ENCODE data around the gene PCSK7.

Gene PCSK7

DNA sequence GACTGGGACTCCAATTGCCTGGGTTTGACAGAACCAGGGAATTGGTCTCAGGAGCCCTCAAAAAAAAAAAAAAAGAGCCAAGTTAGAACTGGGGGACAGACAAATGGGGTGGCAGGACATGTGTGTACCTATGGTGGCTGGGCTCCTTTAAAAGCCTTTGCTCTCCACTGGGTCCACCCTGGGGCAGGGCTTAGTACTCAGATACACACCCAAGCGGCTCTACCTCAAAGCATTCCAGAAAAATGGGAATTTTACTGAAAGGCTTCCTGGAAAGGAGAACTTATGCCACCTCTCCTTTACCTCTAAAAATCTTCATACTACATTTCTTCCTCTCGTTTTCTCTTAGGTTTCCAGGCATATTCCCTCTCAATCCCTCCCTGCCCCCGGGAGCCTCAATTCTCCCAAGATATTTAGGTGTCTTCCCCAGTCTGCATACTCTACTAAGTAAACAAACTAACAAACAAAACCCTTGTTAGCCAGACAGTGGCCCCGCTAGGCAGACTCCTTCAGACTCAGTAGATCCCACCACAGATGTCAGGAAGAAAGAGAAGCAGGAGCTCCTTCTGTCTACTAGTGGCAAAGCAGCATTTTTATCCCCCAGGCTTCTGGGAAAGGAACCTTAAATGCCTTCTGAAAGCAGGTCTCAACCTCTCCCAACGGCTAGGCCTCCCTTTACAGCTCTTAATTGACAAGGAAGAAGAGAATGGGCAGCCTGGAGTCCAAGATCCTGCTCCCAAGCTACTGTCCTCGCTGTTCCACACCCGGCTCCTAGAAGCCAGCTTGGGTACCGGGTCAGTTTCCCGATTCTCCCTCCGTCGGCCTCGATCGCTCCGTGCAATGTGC, 653 bp downstream of the PCSK7 start:
- DNase-seq (ENCODE audit: low read depth in 2 of 2) = no peak

DNA sequence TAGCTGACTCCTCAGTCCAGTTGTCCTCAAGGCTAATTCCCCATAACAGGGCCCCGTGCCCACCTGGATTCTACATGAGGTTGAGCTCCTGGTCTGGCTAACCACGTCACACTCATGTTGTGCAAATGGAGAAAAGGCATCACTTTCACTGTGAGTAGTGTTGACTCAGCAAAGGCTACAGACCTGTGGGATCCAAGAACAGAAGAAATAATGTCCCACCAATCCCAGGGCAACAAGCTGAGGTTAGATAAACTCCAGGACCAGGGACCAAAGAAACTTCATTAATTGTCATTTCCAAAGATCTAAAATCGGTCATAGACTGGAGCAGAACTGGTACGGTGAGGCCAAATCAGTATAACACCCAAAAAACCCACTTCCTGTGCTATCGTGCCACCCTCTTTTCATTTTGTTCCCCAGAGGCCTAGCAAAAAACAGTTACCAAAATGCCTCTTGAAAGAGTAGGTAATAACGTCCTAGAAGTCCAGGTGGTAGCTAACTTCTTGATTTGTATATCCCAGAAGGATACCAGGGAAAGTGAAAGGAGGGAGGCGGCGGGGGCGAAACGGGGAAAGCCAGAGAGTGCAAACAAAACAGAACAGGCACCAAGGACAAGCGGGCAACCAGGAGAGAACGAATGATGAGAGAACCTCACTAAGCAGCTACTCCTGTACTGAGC, 1.4 kb downstream of the PCSK7 start:
- DNase-seq (ENCODE audit: low read depth in 2 of 2) = peak; percentile 31 to 39

DNA sequence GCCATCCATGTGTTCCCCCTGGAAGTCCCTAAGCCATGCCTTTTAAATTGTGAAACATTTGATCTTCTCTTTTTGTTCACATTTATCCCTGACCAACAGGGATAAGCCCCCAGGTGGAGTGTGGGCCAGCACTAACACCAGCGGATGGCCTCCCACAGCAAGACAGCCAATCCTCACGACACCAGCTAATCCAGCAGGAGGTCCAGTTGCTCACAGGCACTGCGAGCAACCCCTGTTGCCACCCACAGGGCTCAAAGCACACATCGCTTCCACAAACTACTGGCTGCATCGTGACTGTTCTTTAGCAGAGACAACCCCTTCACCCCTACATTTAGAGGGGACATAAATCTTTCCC, 2.0 kb downstream of the PCSK7 start:
- no peak for DNase-seq (ENCODE audit: low read depth in 2 of 2)

DNA sequence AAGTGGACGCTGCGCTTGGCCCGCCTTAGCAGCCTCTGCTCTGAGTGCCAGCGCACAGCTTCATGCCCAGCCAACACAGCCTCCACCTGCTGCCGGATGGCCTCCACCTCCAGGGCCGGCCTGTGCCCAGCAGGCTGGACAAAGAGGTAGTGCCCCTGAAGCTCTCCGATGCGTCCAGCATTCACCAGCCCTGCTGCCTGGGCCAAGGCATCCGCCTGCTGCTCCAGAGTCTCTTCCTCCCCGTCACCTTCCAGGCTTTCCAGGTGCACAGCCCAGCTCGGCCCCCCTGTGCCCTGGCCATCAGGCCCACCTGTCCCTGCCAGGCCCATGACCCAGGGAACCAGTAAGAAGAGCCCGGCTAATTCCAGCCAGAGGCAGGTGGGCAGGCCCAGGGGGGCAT, 2.5 kb downstream of the PCSK7 start:
- no peak for DNase-seq (ENCODE audit: low read depth in 2 of 2)

DNA sequence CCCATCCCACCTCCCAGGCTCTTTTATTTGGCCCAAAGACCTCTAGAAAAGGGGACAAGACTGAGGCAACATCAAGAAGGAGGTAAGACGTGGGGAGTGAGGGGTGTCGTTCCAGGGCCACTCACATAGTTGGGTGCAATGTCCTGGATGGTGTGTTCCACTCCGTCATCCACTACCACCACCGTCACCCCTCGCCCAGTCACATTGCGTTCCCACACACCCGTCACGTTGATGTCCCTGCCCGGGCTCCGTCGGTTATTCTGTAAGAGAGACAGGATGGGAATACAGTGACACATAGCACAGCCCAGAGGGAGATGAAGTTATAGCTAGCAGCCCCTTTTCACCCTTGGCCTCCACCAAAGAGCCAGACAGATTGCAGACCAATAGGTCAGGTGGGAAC, 3.8 kb downstream of the PCSK7 start:
- no peak for DNase-seq (ENCODE audit: low read depth in 2 of 2)

DNA sequence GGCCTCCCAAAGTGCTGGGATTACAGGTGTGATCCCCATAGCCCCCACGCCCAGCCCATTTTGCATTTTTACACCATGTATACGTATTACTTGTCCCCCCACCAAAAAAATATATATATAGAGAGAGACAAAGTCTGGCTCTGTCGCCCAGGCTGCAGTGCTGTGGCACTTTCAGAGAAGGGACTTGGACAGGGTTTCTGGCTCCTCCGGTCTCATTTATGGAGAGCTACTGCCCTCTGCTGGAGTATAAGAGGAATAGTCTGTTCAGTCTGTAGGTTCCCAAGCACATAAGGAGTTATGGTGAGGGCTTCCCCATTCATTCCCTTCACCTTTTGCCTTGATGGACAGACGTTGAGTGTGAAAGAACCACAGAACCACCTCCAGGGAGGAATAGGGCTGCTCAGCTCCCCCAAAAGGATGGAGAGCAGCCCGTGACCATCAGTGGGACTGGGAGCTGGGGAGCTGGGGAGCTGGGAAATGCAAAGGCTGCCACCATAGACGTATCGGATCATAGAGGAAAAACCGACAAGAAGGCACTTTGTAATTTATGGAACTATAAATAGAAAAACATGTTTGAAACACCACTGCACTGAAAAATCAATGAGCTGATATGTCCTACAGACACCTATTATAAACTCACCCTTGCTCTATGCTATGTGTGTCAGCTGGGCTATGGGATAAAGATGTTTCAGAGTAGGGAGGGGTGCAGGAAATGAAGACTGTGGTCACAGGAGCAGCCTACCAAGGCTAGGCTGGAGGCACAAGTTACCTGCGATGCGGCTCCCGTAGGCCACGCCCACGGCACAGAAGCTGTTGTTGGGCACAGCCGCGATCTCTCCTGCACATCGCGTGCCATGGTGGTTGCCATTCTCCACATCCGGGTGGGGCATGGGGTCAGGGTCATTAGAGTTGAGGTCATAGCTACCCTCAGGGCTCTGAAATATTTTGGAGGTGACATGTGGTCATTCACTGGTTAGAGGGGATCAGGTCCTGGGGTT, 5.2 kb downstream of the PCSK7 start:
- DNase-seq (ENCODE audit: low read depth in 2 of 2) = no peak

DNA sequence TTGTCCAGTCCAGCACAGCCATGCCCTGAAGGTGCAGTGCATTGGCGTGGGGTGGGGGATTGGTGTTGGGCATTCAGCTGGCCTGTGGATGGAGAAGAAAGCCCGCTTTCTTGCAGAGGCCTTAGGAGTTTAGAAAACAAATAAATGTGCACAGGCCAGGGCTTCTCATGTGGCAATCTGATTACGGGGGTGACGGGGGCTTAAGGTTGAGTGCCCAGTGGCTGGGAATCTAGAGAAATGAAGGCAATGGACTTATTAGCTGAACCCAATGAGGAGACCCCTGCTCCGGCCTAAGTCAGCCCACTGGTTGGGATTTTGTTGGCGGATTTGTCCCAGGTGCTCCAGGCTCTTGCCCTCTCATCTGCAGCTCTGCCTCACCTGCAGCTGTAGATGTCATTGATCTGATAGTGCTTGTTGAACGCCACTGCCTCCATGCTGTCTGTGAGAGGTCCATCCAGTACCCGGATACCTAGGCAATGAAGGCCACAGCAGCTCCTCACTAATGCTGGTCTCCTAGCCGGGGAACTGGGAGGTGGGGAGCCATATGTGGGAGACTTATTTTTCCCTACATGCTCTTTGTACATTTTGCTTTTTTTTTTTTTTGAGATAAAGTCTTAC, 6.2 kb downstream of the PCSK7 start:
- no peak for DNase-seq (ENCODE audit: low read depth in 2 of 2)

DNA sequence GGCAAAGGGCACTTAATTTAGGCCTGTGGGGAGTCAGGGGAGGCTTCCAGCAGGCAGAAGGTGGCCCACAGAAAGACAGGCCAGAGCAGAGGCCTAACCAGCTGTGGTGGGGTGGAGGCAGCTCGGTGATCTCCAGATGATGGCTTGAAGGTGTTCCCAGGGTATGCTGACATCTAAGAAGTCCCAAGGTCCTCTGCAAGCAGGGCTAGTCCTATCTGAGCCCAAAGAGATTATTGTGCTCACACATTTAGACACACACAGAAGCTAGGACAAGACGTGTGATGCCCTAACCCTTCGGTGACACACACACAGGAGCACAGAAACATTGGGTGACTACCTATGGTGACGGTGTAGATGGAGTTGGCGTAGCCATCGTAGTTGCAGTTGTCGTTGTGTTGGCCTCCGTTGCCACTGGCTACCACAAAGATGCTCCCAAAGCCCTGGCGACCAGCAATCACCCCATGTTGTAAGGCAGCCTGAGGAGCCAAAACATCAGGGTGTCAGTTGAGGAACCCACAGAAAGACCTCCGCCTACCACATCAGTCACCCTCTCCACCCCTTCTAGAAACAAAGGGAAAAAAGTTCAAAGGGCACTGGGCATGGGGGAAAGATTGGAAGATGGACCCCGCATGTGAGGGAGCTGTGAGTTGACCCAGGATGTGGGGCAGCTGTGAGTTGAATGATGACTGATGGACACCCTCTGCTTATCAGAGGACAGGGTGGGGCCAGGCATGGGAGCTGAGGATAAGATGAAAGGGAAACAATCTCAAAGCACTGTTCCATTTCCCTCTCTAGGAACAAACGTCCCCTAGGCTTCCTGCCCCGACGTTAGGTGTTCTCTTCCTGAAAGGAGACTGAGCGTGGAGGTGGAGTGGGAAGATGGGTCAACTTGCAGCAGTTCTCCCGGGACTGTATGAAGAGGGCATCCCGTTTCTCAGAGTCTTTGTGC, 7.9 kb downstream of the PCSK7 start:
- no peak for DNase-seq (ENCODE audit: low read depth in 2 of 2)

DNA sequence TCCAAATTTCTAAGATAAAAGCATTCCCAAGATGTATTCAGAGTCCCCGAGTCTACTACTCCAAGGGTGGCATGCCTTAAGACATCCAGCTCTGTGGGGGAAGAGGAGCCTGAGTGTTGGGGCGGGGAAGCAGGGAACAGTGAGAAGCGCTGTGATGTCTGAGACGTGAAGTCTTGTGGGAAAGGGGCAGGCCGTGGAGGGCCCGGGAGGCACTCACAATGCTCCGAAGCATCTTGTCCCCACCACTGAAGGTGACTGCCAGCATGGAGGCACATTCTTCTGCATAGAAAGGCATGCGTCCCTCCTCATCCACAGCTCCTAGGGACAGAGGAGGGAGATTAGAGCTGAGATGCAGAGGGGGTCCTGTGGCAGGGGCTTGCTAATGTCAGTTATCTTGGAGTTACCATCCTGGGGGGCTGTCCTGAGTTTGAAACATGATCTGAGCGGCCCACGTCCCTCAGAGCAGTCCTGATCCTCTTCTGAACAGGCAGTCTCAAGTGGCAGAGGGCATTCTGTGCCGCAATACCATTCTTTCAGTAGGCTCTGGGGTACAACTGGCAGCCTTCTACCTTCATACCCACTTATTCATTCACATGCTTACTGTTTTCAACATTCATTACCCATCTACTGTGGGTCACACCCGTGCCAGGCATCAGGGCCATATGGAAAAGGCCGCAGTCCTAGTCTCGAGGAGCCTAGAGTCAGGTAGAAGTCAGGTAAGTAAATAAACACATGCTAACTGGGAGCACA, 8.7 kb downstream of the PCSK7 start:
- DNase-seq (ENCODE audit: low read depth in 2 of 2) = no peak

DNA sequence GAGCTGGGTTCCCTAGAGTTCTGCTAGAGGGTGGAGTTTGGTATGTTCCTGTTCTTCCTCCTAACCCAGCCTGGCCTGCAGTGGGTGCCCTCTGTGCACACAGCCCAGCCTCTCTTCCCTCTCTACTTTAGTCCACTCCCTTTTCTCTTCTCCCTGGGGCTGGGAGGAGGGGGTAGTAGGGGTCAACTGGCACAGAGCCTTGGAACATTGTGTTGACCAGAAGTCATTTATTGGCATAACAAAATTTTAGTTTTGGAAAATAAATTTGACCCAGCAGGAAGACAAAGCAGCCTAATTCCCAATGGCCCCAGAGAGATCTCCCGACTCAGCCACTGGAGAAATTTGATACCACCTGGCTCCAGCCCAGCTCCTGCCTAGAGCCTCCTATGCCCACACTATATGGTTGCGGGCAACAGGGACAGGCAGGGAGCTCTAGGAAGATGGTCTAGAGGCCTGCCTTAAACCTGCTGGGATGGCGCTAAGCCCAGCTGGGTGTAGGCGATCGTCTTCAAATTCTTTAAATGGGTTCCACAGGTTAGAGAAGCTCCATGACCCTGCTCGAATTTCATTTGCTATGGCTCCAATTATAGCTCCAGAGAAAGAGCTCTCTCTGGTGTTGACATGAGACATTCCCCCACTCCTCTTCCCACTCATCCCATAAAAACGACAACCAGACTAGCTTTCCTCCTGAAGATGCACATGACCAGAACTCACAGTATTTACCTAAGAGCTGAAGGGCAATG, 9.9 kb downstream of the PCSK7 start:
- DNase-seq (ENCODE audit: low read depth in 2 of 2) = no peak

DNA sequence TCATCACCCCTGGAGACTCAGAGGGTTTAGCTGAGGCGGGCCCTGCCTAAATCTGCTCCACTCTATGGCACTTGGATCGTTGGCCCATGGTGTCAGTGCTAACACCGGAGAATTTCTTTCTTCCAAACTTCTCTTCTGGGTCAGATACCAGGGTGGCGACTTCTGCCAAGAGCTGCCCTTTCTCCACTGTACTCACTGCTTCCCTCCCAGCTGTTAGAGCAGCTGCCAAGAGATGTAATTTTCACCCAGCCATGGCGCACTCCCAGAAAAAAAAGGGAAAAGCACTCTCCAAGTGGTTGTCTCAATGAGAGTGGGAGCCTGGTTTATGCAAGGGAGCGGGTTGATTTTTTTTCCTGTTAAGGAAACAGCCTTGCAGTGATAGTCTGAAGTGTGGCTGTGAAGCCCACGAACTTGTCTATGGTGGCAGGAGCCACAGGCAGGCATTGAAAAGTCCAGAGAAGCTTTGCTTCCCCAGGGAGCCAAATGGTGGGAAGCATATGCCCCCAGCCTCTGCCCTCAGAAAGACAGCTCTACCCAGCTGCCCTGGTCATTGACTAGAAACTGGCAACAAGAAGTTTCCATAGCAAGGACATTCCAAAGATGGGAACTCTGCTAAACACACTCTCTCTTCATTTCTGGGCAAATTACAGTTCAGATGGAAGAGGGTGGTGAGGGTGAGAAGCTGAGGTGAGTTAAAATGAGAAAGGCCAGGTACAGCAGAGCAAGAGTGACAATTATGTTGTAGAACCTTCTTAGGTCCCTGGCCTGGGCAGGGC, 10.7 kb downstream of the PCSK7 start:
- no peak for DNase-seq (ENCODE audit: low read depth in 2 of 2)

DNA sequence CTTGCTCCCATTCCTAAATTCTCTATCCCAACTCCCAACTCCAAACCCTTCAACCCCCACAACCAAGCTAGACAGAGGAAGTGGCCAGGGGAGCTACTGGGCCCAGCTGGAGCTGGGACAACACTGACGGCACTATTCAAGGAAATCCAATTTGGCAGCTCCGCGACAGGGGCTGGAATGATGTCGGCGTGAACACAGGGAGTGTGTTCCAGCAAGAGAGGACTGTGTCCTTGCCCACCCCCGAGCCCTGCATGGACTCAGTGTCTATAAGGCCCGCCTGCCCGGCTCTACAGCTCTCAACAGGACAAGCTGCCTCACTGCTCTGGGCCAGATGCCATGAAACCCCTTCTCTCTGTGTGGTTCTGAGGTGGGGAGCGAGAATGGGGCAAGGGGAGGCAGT, 11.3 kb downstream of the PCSK7 start:
- DNase-seq (ENCODE audit: low read depth in 2 of 2) = no peak

DNA sequence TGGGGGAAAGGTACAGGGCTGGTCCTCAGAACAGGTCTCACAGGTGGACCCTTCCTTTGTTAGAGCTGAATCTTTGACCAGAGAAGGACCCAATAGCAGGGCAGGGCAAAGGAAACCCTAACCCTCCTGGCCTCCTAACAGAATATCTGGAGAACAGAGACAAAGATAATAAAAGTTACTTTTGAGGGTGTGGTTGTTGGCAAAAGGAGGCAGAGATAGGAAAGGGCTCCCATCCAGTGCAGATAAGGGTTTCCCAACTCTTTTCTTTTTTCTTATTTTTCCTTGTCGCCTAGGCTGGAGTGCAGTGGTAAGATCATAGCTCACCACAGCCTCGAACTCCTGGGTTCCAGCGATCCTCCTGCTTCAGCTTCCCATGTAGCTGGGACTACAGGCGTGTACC, 11.9 kb downstream of the PCSK7 start:
- no peak for DNase-seq (ENCODE audit: low read depth in 2 of 2)

DNA sequence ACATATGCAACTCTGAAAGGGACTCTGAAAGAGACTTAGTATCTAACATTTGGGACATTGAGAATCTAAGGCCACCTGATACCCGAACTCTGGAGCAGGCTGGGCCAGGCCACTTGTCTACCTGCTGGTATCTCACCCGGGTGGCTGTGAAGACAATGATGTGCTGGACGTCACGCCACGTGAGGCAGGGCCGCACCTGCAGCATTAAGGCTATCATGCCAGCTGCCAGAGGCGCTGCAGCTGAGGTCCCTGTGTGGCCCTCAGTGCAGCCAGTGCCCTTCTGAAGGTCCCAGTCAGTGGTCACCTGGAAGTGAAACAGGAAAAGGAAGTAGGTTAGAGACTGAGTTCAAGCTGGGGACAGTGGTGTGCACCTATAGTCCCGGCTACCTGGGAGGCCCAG, 12.4 kb downstream of the PCSK7 start:
- no peak for DNase-seq (ENCODE audit: low read depth in 2 of 2)

DNA sequence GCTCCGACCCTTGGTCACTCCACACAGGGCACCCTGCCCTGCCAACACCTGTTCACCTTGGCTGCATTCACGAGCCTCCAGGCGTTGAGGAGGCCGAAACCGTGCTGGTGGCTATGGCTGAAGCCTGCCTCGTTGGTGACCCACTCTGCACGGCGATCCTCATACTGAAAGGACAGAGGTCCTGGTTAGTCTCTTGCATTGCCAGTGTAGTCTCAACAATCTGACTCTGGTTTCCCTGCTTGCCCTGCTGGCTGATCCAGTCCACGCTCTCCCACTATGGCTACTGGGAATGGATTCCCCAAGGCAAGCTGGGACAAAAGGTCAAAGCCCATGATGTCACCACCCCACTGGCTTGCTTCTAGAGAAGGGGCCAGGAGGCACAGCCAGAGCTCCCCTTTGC, 12.9 kb downstream of the PCSK7 start:
- DNase-seq (ENCODE audit: low read depth in 2 of 2) = no peak

DNA sequence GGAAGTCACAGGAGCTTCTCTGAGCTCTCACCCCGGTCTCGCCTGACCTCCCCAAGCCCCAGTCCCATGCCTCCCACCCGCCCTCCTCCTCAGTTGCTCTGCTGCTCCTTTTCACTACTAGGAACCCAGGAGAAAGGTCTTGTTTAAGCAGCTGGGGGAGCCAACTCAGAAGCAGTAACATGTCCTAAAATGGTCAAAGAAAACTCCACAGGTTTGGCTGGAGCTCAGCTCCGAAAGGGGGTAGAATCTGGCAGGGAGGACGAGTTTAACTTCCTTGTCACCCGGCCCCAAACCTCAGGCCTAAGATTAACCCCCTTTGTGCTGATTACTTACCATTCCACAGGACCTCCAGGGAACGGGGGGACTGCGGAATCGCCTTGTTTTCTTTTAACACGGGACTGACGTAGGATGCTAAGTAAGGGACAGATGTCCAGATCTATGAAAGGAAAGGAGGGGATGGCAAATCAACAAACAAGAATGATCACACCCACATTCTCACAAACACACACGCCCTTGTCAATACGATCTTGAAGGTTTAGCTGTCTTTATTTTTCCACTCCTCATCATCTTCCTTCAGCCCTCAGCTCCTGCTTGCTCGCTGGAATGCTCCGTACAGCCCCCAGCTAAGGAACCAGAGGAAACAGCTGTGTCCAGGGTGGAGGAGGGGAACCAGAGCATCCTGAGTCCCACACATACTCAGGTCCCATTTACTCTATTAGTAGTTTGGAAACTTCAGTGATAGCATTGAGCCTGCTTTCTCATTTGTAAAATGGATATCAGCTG, 13.5 kb downstream of the PCSK7 start:
- DNase-seq (ENCODE audit: low read depth in 2 of 2) = no peak

Data from stimulated activated CD8-positive, alpha-beta memory T cell treated with anti-CD3 and anti-CD28 coated beads, Interleukin-15, amount 100 ng/mL, for 48 hours (primary cell).